Islet of Langerhans (tissue), 1 donor: ENCODE results near the gene PCSK6.

Experiments
- FAIRE-seq: peaks from one replicate; lab custom pipeline; 2011; peaks lifted over from hg19 to GRCh38; lab: Jason Lieb, UNC

PCSK6 gene

GRCh38 chr15:101324524-101325177 is 164.9 kb downstream of the PCSK6 start:
- FAIRE-seq: no peak

GRCh38 chr15:101323793-101324523 is 165.5 kb downstream of the PCSK6 start:
- FAIRE-seq: no peak

DNA sequence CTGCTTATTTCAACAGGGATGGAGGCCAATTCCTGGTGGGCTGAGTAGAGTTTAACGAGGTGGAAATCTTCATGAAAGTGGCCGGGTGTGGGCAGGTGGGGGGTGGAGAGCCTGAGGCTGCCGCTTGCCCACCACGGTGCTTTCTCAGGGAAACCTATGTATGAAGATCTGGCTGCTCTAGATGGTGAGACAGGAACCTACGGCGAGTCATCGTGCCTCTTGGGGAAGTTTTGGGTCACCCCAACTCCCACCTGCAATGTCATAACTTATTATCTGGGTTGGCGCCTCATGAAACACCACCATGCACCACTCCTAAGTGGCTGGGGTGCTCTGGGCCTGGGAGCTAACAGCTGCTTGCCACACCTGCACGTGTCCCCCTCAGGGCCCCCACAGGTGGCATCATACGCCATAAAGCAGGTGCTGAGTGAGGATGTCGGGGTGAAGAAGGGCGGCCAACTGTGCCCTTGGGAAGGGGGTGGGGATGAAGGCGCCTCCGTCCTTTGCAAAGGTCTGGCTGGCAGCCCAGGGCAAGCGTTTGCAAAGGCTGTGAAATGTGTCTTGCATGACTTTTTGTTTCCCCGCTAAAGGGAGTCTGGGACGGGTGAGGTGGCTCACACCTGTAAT is 166.5 kb downstream of the PCSK6 start:
- no peak for FAIRE-seq

DNA sequence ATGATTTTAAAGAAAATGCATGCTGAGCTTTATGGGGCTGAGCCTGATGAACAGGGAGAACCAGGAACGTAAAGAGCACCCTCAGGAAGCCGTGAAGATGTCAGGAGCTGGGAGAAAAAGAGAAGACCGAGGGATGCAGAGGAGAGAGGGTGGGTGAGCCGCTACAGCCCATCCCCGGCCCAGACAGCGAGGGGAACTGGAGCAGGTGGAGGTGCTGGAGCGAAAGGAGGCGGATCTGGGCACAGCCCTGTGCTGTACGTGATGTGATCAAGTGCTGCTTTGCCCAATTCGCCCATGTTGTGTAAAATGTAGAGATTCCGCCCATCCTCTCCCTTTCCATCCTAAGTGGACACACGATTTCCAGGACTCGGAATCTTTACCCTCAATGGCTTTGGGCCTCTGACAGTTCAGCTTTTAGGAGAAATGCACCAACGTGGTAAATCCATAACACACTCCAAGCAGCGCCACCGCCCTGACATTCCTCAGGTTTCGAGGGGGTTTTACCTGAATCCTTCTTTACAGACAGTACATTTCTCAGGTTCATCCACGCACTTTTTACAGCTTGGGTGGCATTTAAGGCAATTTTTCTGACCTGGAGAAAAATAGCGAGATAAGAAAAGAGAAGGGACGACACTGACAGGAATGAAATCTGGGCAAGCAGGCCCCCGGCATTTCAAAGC is 167.4 kb downstream of the PCSK6 start:
- no peak for FAIRE-seq

DNA sequence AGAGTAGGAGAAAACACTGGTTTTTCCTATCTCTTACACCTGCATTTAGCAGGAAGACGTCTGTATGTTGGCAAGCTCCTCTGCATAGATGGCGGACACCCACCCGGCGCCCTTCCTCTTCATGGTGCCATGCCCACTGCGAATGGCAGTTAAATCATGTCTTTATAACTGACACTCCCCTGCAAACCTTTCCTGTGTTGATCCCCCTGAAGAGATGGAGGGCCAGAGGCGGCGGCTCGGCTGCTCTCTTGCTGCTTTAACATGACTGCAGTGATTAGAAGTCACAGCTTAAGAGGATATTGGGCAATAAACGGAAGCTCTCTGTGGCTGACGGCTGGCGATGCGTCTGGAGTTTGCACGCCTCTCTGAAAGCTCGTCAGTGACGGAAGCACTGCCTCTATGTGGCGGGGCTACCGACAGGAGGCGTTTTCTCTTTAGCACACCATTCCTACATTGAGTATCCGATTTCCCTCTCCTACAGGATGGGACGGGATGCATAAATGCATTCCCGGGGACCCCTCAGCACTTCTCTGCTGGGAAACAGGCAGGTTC is 168.9 kb downstream of the PCSK6 start:
- no peak for FAIRE-seq

- no peak for FAIRE-seq
These were observed 170.7 kb downstream of the PCSK6 start for GRCh38 chr15:101318839-101319238.

DNA sequence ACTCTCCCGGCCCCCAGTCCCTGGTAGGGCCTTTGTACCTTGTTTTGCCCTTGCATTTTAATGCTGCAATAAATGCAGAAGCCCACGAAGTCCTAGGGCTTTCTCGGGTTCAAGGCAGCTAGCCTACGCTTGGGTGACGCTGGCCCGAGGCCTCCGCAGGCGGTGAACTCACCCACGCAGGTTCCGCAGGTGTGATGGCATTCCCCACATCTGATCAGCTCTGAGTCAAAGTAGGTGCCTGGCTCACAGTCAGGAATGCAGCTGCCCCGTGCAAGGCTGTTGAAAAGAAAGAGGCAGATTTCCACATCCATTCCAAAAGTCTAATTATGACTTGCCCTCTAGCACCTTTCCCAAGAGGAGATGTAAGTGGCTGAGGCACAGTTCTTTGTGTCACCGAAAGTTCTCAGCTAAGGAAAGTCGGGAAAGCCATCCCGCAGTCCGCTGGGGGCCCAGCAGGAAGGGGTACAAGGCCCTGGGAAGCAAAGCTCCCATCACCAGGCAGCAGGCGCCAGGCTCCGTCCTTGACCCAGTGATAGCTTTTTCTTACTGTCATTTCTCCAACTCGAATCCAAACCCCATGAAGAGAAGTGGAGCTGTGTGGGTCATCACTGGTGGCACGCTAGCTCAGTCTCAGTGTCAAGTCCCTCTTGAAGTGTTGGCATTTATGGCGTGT is 171.2 kb downstream of the PCSK6 start:
- no peak for FAIRE-seq

GRCh38 chr15:101317336-101317872 is 172.1 kb downstream of the PCSK6 start:
- no peak for FAIRE-seq

DNA sequence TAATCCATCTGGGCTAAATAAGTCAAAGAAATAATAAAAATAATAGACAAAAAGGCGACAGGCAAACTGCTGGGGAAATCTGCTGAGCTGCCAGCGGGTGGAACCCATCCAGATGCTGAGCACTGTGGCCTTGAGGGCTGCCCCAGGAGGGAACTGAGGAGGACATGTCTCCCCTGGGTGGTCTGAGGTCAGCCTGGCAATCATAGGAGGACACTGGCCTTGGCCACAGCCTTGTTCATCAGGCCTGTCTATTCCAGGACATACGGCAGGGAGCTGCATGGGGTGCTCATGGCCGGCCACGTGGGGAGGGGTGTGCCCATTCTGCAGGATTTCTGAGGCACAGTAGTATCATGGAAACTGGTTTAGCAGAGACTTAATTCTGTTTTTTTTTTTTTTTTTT is 173.0 kb downstream of the PCSK6 start:
- no peak for FAIRE-seq

DNA sequence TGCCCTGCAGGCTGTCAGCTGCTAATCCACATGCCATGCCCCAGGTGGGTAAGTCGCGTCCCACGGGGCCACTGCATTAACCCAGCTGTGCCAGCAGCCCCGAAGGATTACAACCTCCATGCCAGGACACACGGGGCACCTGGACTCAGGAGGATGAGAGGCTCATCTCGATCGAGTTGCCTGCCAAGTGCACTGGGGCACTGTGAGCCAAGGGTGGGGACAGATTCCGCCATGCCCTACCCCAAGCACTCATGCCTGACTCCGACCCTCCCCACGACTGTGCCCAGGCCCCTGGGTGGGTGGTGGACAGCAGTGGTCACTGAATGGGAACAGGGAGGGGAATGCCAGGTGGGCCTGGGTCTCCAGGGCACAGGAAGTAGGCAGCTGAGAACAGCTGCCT is 173.8 kb downstream of the PCSK6 start:
- no peak for FAIRE-seq

GRCh38 chr15:101314336-101315125 is 175.0 kb downstream of the PCSK6 start:
- FAIRE-seq: no peak

DNA sequence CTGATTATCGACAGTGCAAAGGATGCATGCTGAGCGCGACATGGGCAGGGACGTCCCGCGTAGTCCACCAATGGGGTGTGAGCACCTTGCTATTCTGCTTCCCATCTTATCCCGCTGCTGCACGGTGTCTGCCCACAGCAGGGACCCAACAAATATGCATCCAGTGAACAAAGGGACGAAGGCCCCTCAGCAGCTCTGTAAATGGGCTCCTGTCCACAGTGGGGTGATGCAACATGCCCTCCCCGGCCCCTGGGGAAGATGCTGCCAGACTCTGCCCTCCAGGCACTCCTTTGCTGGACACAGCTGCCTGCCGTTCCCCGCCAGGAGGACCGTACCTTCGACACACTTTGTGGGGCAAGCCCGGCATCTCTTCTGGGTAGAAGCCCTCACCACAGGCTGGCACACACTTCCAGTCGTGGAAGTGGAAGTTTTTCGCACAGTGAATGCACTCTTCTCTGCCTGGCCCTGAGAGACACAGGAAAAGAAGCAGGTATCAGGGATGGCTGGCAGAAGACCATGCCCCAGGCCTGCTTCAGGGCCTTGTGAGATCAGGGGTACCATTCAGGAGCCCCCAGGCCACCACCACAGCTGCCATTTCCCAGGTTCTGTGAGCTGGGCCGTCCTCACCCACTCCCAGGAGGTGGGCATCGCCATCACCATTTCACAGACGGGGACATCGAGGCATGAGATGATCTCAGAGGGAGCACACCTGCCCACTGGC is 176.3 kb downstream of the PCSK6 start:
- FAIRE-seq: no peak

GRCh38 chr15:101310508-101310907 is 179.0 kb downstream of the PCSK6 start:
- no peak for FAIRE-seq

- no peak for FAIRE-seq
These were observed 179.4 kb downstream of the PCSK6 start for GRCh38 chr15:101310161-101310480.

GRCh38 chr15:101309436-101310160 is 179.9 kb downstream of the PCSK6 start:
- FAIRE-seq: no peak

DNA sequence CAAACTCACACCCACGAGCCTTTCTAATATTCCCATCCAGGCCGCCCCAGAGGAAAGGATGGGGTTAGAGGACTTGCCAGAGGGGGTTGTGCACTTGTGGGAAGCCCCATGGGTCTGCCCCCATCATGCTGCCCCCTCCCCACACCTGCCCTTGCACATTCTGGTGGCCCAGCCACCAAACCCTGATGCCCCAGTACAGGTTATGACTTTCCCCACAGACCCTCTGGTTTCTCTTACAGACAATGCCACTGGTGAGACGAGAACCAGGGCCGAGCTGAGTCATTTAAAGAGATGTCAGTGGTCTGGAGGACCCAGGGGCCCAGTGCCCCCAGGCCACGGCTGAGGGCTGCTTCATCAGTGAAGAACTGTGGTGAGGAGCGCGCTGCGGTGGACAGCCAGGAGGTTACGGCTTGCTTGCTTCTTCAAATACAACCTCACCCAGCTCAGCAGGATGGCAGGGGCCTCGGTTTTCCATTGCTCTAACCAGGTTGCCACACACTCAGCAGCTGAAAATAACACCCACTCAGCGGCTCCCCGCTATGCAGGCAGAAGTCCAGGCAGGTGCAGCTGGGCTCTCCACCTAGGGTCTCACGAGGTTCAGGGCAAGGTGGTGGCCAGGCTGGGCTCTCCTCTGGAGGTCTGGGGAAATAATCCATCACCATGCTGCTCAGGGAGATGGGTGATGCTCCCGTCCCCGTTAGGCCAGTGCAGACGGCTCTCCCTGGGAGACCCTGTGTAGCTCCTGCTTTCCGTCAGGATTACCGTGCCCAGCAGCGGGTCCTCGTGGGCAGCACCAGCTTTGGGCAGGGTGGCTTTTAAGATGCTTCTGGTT is 180.7 kb downstream of the PCSK6 start:
- no peak for FAIRE-seq

DNA sequence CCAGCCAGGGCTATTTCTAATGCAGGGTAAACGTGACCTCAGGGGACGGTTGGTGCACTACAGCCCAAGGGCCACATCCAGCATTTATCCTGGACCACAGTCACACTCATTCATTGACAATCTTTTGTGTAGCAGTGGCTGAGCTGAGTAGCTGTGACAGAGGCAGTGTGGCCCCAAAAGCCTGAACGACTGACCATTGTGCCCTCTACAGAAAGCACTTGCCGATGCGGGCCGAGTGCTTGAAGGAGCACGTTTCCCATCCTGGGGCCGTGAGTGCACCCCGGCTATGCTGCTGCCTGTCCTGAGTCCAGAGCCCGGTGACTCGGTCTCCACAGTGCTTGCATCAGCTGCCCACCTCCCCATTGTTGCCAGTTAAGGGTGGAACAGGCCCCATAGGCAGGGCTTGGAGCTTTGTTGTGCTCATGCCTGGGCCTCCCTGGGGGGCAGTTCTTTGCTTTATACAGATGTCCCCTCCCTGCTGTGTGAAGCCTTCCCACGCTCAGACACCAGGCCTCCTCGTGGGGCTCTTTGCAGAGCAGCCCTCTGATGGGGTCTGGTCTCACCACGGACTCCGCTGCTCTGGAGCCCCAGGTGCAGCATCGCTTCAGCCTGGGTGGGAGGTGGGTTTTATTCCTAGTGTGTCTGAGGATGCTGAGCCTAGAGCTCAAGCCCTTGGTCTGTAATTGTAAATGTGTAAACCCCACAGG is 181.5 kb downstream of the PCSK6 start:
- no peak for FAIRE-seq
